Psoas muscle (tissue), 8 donors: Measurements from ENCODE around the gene PLTP. TPM values are rescaled to one million over a fixed set of nuclear protein-coding genes. Genes with fewer than 3 reads are reported as not detected.

Experiments used
- ATAC-seq, 4 donors: fragments of 200-7000 bp; cut with Tn5 transposase; one replicate each; pipeline ENCODE4 v1.9.1; 2020; ENCODE audit warnings: moderate library complexity in 3 of 4, mild to moderate bottlenecking in 2 of 4
- DNase-seq, 2 donors: peaks; one replicate each; pipeline ENCODE4 v3.0.0-alpha.2; 2020
- H3K27ac ChIP-seq: fragments of 200-600 bp; one replicate; pipeline ENCODE4 v1.8.0; 2022
- H3K27me3 ChIP-seq, 3 donors: fragments of 200-600 bp in 1 of 3; one replicate each; pipeline versions ENCODE4 v1.6.1 to v1.8.0; 2013 to 2022; ENCODE audit warnings: low read length in 2 of 3, mild to moderate bottlenecking in 2 of 3, moderate library complexity in 1 of 3; ENCODE audit not compliant: insufficient read depth in 3 of 3
- H3K36me3 ChIP-seq, 2 donors: fragments of 200-600 bp in 1 of 2; one replicate each; pipeline versions ENCODE4 v1.6.1 to v1.8.0; 2013 to 2022; ENCODE audit warnings: low read depth in 1 of 2, mild to moderate bottlenecking in 1 of 2, moderate library complexity in 1 of 2; ENCODE audit not compliant: insufficient read depth in 1 of 2
- H3K4me1 ChIP-seq: fragments of 200-600 bp; one replicate; pipeline ENCODE4 v1.8.0; 2022
- H3K4me3 ChIP-seq: fragments of 200-600 bp; one replicate; pipeline ENCODE4 v1.8.0; 2022; ENCODE audit warnings: mild to moderate bottlenecking
- H3K9me3 ChIP-seq: fragments of 200-600 bp; one replicate; pipeline ENCODE4 v1.8.0; 2022
- CTCF ChIP-seq: fragments of 200-600 bp; IDR thresholded peaks from one replicate; pipeline ENCODE4 v1.8.0; 2022; ENCODE audit warnings: antibody characterized with exemption
- WGBS, 3 donors: extraction: QIAGEN DNeasy Blood & Tissue Kit; methylation state at CpG; one replicate each; pipeline versions ENCODE4 v1.1.6 to v1.1.7; 2013; 5-methylcytosine and 5-hydroxymethylcytosine counted together
- intact Hi-C, 2 donors: fragments of 100-400 bp; cut with DNase I; formaldehyde crosslinking; loops; one replicate each; pipeline versions ENCODE4 v1.11.0 to v1.14.2; 2022
- polyA plus RNA-seq, 3 donors: library from polyadenylated mRNA; stranded (reverse); fragments of 200-250 nt; gene quantifications; one replicate each; pipeline ENCODE4 v1.2.3, GENCODE V29; 2013
- total RNA-seq, 4 donors: library from RNA; stranded (reverse); fragmentation: NEBNext Ultra II Directional in 2 of 4; extraction: Animal tissue kit (Norgen Biotek cat#: 25700) in 2 of 4; gene quantifications; one replicate each; pipeline versions ENCODE4 v1.2.1 to v1.2.4, GENCODE V29; 2021 to 2023
- donor health status: healthy with polysubstance abuse.
- donor health status: DM: no; HTN: no; CAD: no; lungs with moderate emphysema.
- donor health status: Bipolar disorder and iron deficiency.
- donor health status: healthy.
- donor health status: DM: yes; HTN: yes; CAD: no.
- donor health status: DM: no; HTN: no; CAD: no.
- donor health status: DM: no; HTN: no; CAD: no.
- donor health status: DM: yes; HTN: yes; CAD: no.

PLTP gene
- total and polyA plus RNA-seq, 7 donors, result 7.9 to 38.0 (median 19.0) TPM

- ATAC-seq, result no peak
- 85 to 91% (median 89%) methylated on average over 19 of the region's 19 CpGs for WGBS, 3 donors
- no peak for TF ChIP-seq CTCF
- Histone ChIP-seq H3K4me1 (no peaks in the 10 kb centered on the region), H3K4me3 (no peak overlapping the region), H3K9me3 (no peaks in the 10 kb centered on the region), H3K27ac (peak overlapping the region; percentile 17), H3K36me3 (peaks cover 10 to 90% of the 10 kb centered on the region in 2 donors), H3K27me3 (no peaks in the 10 kb centered on the region)
- no peak for DNase-seq
- intact Hi-C loops, result no loop called here
Measured at GRCh38 chr20:45951925-45952834, 40.2 kb upstream of the PLTP start.

GRCh38 chr20:45950330-45950646, 38.3 kb upstream of the PLTP start:
- no peak for DNase-seq
- 64 to 78% (median 73%) methylated on average over 9 of the region's 9 CpGs for WGBS, 3 donors

GRCh38 chr20:45949542-45950329, 37.8 kb upstream of the PLTP start:
- 54 to 74% (median 63%) methylated on average over 13 of the region's 13 CpGs for WGBS, 3 donors
- H3K36me3 ChIP-seq, result peaks cover 14 to 95% of the 10 kb centered on the region in 2 donors
- no peak overlapping the region for H3K4me3 ChIP-seq
- H3K4me1 ChIP-seq, result peaks cover 14% of the 10 kb centered on the region
- ATAC-seq (peak in 1 of 4 donors; percentile 6), DNase-seq (no peak)
- no peaks in the 10 kb centered on the region for H3K27me3 ChIP-seq
- H3K27ac ChIP-seq, result no peak overlapping the region
- intact Hi-C loops, result loop anchor here in 1 of 2 donors (5.0 kb wide), 1 partner anchor 127 kb away; no protein-coding TSS in a partner anchor
- no peak for TF ChIP-seq CTCF
- no peaks in the 10 kb centered on the region for H3K9me3 ChIP-seq

More at GRCh38 chr20:45950330-45950646, 38.3 kb upstream of the PLTP start:
- peaks cover 10 to 90% of the 10 kb centered on the region in 2 donors for H3K36me3 ChIP-seq
- no peak overlapping the region for H3K27ac ChIP-seq
- ATAC-seq, result no peak
- intact Hi-C loops, result no loop called here
- no peaks in the 10 kb centered on the region for H3K27me3 ChIP-seq
- TF ChIP-seq CTCF, result no peak
- no peak overlapping the region for H3K4me3 ChIP-seq
- peaks cover 8% of the 10 kb centered on the region for H3K4me1 ChIP-seq
- H3K9me3 ChIP-seq, result no peaks in the 10 kb centered on the region

GRCh38 chr20:45948742-45949541, 37.0 kb upstream of the PLTP start:
- Histone ChIP-seq H3K4me1 (peaks cover 22% of the 10 kb centered on the region), H3K4me3 (no peak overlapping the region), H3K27ac (peak overlapping the region; percentile 60), H3K36me3 (peaks cover 16 to 100% of the 10 kb centered on the region in 2 donors), H3K9me3 (no peaks in the 10 kb centered on the region), H3K27me3 (no peaks in the 10 kb centered on the region)
- intact Hi-C loops, result loop anchor here in 1 of 2 donors (5.0 kb wide), 1 partner anchor 127 kb away; no protein-coding TSS in a partner anchor
- TF ChIP-seq CTCF, result no peak
- WGBS, 3 donors, result 29 to 47% (median 41%) methylated on average over 10 of the region's 10 CpGs
- DNase-seq (no peak), ATAC-seq (peak in 3 of 4 donors; percentile 3 to 19 (median 3))
